K562 (cell line): ENCODE data around the gene KLHL29. TPM values are rescaled to one million over a fixed set of nuclear protein-coding genes. Genes with fewer than 3 reads are reported as not detected.

Experiments
- ATAC-seq: fragments of 200-7000 bp; cut with Tn5 transposase; 3 replicates; pipeline ENCODE4 v1.9.1; 2020; ENCODE audit warnings: moderate library complexity
- BruUV-seq: library from RNA; stranded (reverse); fragments of 400-500 nt; replicated peaks from 2 replicates; lab custom pipeline; 2021; lab: Mats Ljungman, UMichigan
- CTCF ChIA-PET: fragments of 300-600 bp; formaldehyde crosslinking; extraction: SDS; loops from one replicate; lab custom pipeline; 2021; ENCODE audit warnings: low intra/inter-chr PET ratio; lab: Yijun Ruan, JAX
- POLR2A ChIA-PET: fragments of 300-600, 350-650 bp; sonication (Branson Sonifier 250); formaldehyde crosslinking; extraction: SDS; loops from one replicate; lab custom pipeline; 2021; ENCODE audit warnings: antibody characterized with exemption, inconsistent platforms; lab: Yijun Ruan, JAX
- DNase-seq, 4 experiments: peaks; one replicate each; pipeline versions ENCODE4 v3.0.0 to v3.0.0-alpha.2; 2011 to 2018; ENCODE audit warnings: low spot score in 3 of 4, mixed read lengths in 3 of 4; ENCODE audit errors: extremely low read depth in 1 of 4
- FAIRE-seq: peaks from 2 replicates; lab custom pipeline; 2011; peaks lifted over from hg19 to GRCh38; lab: Jason Lieb, UNC
- H2AFZ ChIP-seq: 2 replicates; pipeline ENCODE4 v1.6.0; 2011; ENCODE audit warnings: low read depth, low read length, control low read depth, inconsistent platforms
- H3K27ac ChIP-seq: fragments of 200-600 bp; 3 replicates; pipeline ENCODE4 v1.8.0; 2011; ENCODE audit warnings: low read depth, mild to moderate bottlenecking, control low read depth, inconsistent platforms, low read length, moderate library complexity, mixed read lengths; ENCODE audit errors: extremely low read depth
- H3K27me3 ChIP-seq, 2 experiments: fragments of 300-600 bp in 1 of 2; 2 replicates in 1 of 2; 3 replicates in 1 of 2; pipeline versions ENCODE4 v1.6.0 to v1.8.0; 2011; ENCODE audit warnings: inconsistent platforms in 2 of 2, low read length in 2 of 2, mild to moderate bottlenecking in 1 of 2, mixed read lengths in 1 of 2, moderate library complexity in 1 of 2; ENCODE audit not compliant: control insufficient read depth in 2 of 2, insufficient read depth in 2 of 2
- H3K36me3 ChIP-seq: fragments of 300-600 bp; 3 replicates; pipeline ENCODE4 v1.8.0; 2011; ENCODE audit warnings: mild to moderate bottlenecking, low read length, inconsistent platforms; ENCODE audit not compliant: control insufficient read depth, insufficient read depth
- H3K4me1 ChIP-seq, 2 experiments: fragments of 200-600 bp in 1 of 2; replicated peaks in 1 of 2; 2 replicates in 1 of 2; 3 replicates in 1 of 2; pipeline versions ENCODE4 v1.5.1 to v1.8.0; 2011; ENCODE audit warnings: inconsistent platforms in 2 of 2, low read length in 2 of 2, mild to moderate bottlenecking in 1 of 2, mixed read lengths in 1 of 2, moderate library complexity in 1 of 2; ENCODE audit not compliant: control insufficient read depth in 2 of 2, insufficient read depth in 2 of 2
- H3K4me2 ChIP-seq: 2 replicates; pipeline ENCODE4 v1.6.1; 2011; ENCODE audit warnings: low read length, control low read depth, inconsistent platforms, mixed read lengths; ENCODE audit not compliant: insufficient read depth
- H3K4me3 ChIP-seq: fragments of 200-600 bp; sonication (generic), shearing (Covaris generic); 2 replicates; pipeline ENCODE4 v1.5.1; 2016; ENCODE audit warnings: control low read depth, inconsistent platforms
- H3K79me2 ChIP-seq: fragments of 200-600 bp; 3 replicates; pipeline ENCODE4 v1.8.0; 2011; ENCODE audit warnings: low read length, inconsistent platforms; ENCODE audit not compliant: control insufficient read depth, insufficient read depth
- H3K9ac ChIP-seq, 2 experiments: 2 replicates each; pipeline versions ENCODE4 v1.6.0 to v1.6.1; 2011; ENCODE audit warnings: low read depth in 2 of 2, low read length in 2 of 2, control low read depth in 1 of 2, inconsistent platforms in 1 of 2, mild to moderate bottlenecking in 1 of 2, mixed read lengths in 1 of 2; ENCODE audit not compliant: insufficient read depth in 1 of 2
- H3K9me1 ChIP-seq: one replicate; pipeline ENCODE4 v1.6.0; 2011; ENCODE audit warnings: inconsistent platforms, mild to moderate bottlenecking, low read length, moderate library complexity; ENCODE audit not compliant: control insufficient read depth, insufficient read depth
- H3K9me3 ChIP-seq: replicated peaks from 2 replicates; pipeline ENCODE4 v1.5.1; 2011; ENCODE audit warnings: low read depth, low read length, inconsistent platforms; ENCODE audit not compliant: control insufficient read depth, insufficient read depth
- H4K20me1 ChIP-seq: replicated peaks from 2 replicates; pipeline ENCODE4 v1.6.1; 2011; ENCODE audit warnings: low read length, inconsistent platforms, mixed read lengths; ENCODE audit not compliant: control insufficient read depth, insufficient read depth
- CHD4 ChIP-seq: fragments of 200-600 bp; sonication (generic); IDR thresholded peaks from 3 replicates; pipeline ENCODE4 v1.6.1; 2012; ENCODE audit warnings: low read depth, mild to moderate bottlenecking, mixed read lengths, low read length, inconsistent platforms; ENCODE audit not compliant: insufficient read depth, insufficient replicate concordance, poor library complexity, severe bottlenecking
- DEAF1 ChIP-seq: fragments of 450-650 bp; formaldehyde crosslinking; IDR thresholded peaks from 2 replicates; pipeline ENCODE4 v1.4.0; 2020; ENCODE audit warnings: mild to moderate bottlenecking, moderate library complexity
- ELF1 ChIP-seq: fragments of 200-800 bp; sonication (Bioruptor generic); IDR thresholded peaks from 2 replicates; pipeline ENCODE4 v1.6.1; 2016; ENCODE audit warnings: missing genetic modification characterization, missing compliant biosample characterization
- FOXP4 ChIP-seq: sonication (generic); formaldehyde crosslinking; IDR thresholded peaks from 2 replicates; pipeline ENCODE4 v1.8.0; 2022; ENCODE audit warnings: mild to moderate bottlenecking, missing genetic modification reagents, borderline replicate concordance
- MECOM ChIP-seq: fragments of 250-450 bp; sonication (Bioruptor Pico); IDR thresholded peaks from 2 replicates; pipeline ENCODE4 v1.8.0; 2022; ENCODE audit warnings: inconsistent platforms
- NFIC ChIP-seq: fragments of 450-650 bp; IDR thresholded peaks from 2 replicates; pipeline ENCODE4 v1.6.1; 2017; ENCODE audit warnings: mild to moderate bottlenecking, inconsistent platforms
- POLR2A ChIP-seq: fragments of 450-650 bp; conservative IDR thresholded peaks from 2 replicates; pipeline ENCODE4 v1.6.1; 2016
- POLR2AphosphoS2 ChIP-seq: IDR thresholded peaks from 2 replicates; pipeline ENCODE4 v1.6.1; 2012; ENCODE audit warnings: low read length, improper control_type of control experiment
- XRCC4 ChIP-seq: IDR thresholded peaks from one replicate; pipeline ENCODE4 v1.6.1; 2011; ENCODE audit not compliant: insufficient read depth, insufficient read length; ENCODE audit errors: extremely low read depth
- ZBTB5 ChIP-seq: fragments of 450-650 bp; IDR thresholded peaks from 2 replicates; pipeline ENCODE4 v1.6.1; 2017; ENCODE audit warnings: antibody characterized with exemption
- ZKSCAN8 ChIP-seq: fragments of 200-800 bp; sonication (Bioruptor generic); IDR thresholded peaks from 2 replicates; pipeline ENCODE4 v1.6.1; 2016; ENCODE audit warnings: missing genetic modification characterization, missing compliant biosample characterization
- ZNF24 ChIP-seq: fragments of 450-650 bp; IDR thresholded peaks from 2 replicates; pipeline ENCODE4 v1.6.1; 2016
- ZNF444 ChIP-seq: fragments of 250-450 bp; sonication (Bioruptor Pico); IDR thresholded peaks from 2 replicates; pipeline ENCODE4 v1.4.0; 2020; ENCODE audit warnings: mild to moderate bottlenecking, moderate library complexity
- ZNF561 ChIP-seq: fragments of 450-650 bp; formaldehyde crosslinking; conservative IDR thresholded peaks from 2 replicates; pipeline ENCODE4 v1.4.0; 2020; ENCODE audit warnings: mild to moderate bottlenecking, moderate library complexity
- ZSCAN29 ChIP-seq: fragments of 450-650 bp; IDR thresholded peaks from 2 replicates; pipeline ENCODE4 v1.6.1; 2017
- WGBS: fragments of 100-300 bp; shearing (Covaris generic); methylation state at CpG from one replicate; pipeline ENCODE4 v1.1.6; 2016; ENCODE audit warnings: low coverage, mixed read lengths; ENCODE audit not compliant: insufficient coverage; ENCODE audit errors: missing lambda C conversion rate; 5-methylcytosine and 5-hydroxymethylcytosine counted together
- in situ Hi-C: fragments of 300-500 bp; cut with MboI; formaldehyde crosslinking; loops from 4 replicates; pipeline ENCODE4 v1.15.0; 2018; ENCODE audit warnings: inconsistent platforms, mixed read lengths
- intact Hi-C: fragments of 100-400 bp; cut with micrococcal nuclease; formaldehyde crosslinking; loops from 2 replicates; pipeline ENCODE4 v1.14.2; 2022
- polyA plus RNA-seq, 8 experiments: library from polyadenylated mRNA; depleted of rRNA in 4 of 8; stranded (reverse) in 5 of 8; unstranded in 3 of 8; fragments of >200 nt; fragmentation: Nextera tagmentation in 2 of 8; fragmentation: Illumina TruSeq in 1 of 8; extraction: Ambion mirVana in 2 of 8; extraction: Trizol in 1 of 8; gene quantifications; 2 replicates each; pipeline versions ENCODE4 v1.2.1 to v1.2.3, GENCODE V29; 2011 to 2014; ENCODE audit warnings: inconsistent platforms in 1 of 8, missing spikeins in 1 of 8
- total RNA-seq, 7 experiments: library from RNA; depleted of rRNA in 6 of 7; stranded (reverse); fragments of >200 nt in 6 of 7; fragmentation: Illumina TruSeq in 2 of 7; extraction: Trizol in 2 of 7; gene quantifications; 2 replicates each; pipeline versions ENCODE4 v1.2.1 to v1.2.3, GENCODE V29; 2011 to 2021; ENCODE audit warnings: low replicate concordance in 1 of 7
- TF ChIP-seq, protein P1 (sequence below), 3 experiments: IDR thresholded peaks in 2 of 3; conservative IDR thresholded peaks in 1 of 3; 2 replicates each; pipeline ENCODE4 v1.5.1; 2011 to 2012; ENCODE audit warnings: low read length in 3 of 3, mild to moderate bottlenecking in 3 of 3, control low read depth in 2 of 3, improper control_type of control experiment in 1 of 3, inconsistent platforms in 1 of 3, low read depth in 1 of 3, mixed read lengths in 1 of 3, moderate library complexity in 1 of 3; ENCODE audit not compliant: insufficient read depth in 2 of 3

Gene KLHL29
- total and polyA plus RNA-seq, 9 of the 15 experiments (the other 6 are each of a cell fraction or from before 2014, with no cell fraction given): 0.03 to 0.31 (median 0.08) TPM; not detected in 1

- 2% methylated on average over 18 of the region's 19 CpGs for WGBS
- no peaks in the 10 kb centered on the region for H3K36me3 ChIP-seq
- H4K20me1 ChIP-seq: peaks cover 3% of the 10 kb centered on the region; the same call in 1 of the 2 replicates
- no peak for ATAC-seq
- H3K27ac ChIP-seq: no peak overlapping the region
- DNase-seq: no peak
- POLR2A ChIA-PET: interaction anchor here (0.7 to 1.6 kb wide), 3 partner anchors 9 to 18 kb away, joined by 4 read pairs; no protein-coding TSS in a partner anchor
- no TSS peak for BruUV-seq
- H3K9ac ChIP-seq: no peak overlapping the region
- H3K4me2 ChIP-seq: no peak overlapping the region
- no peaks in the 10 kb centered on the region for H3K79me2 ChIP-seq
- H3K27me3 ChIP-seq: peaks cover 45 to 80% of the 10 kb centered on the region in 2 experiments
- H3K9me1 ChIP-seq: no peaks in the 10 kb centered on the region
- no peak overlapping the region for H2AFZ ChIP-seq
- no peaks in the 10 kb centered on the region for H3K9me3 ChIP-seq
- no peak for FAIRE-seq
- intact Hi-C loops: no loop called here
- CTCF ChIA-PET: no interaction called here
- peaks cover 0 to 6% of the 10 kb centered on the region in 2 experiments; a peak in 2 of 5 replicates for H3K4me1 ChIP-seq
- H3K4me3 ChIP-seq: no peak overlapping the region
- in situ Hi-C loops: no loop called here
- TF ChIP-seq ZNF444 (CRISPR knock-in tag) (no peak), CHD4 (no peak), ZKSCAN8 (CRISPR knock-in tag) (no peak), ZNF561 (no peak), ZBTB5 (no peak), MECOM (no peak), FOXP4 (CRISPR knock-in tag) (no peak), XRCC4 (no peak), ZNF24 (no peak), POLR2A (no peak), ELF1 (tag) (no peak), POLR2AphosphoS2 (no peak), ZSCAN29 (no peak), DEAF1 (CRISPR knock-in tag) (no peak), NFIC (no peak)
- TF ChIP-seq, protein P1, sequence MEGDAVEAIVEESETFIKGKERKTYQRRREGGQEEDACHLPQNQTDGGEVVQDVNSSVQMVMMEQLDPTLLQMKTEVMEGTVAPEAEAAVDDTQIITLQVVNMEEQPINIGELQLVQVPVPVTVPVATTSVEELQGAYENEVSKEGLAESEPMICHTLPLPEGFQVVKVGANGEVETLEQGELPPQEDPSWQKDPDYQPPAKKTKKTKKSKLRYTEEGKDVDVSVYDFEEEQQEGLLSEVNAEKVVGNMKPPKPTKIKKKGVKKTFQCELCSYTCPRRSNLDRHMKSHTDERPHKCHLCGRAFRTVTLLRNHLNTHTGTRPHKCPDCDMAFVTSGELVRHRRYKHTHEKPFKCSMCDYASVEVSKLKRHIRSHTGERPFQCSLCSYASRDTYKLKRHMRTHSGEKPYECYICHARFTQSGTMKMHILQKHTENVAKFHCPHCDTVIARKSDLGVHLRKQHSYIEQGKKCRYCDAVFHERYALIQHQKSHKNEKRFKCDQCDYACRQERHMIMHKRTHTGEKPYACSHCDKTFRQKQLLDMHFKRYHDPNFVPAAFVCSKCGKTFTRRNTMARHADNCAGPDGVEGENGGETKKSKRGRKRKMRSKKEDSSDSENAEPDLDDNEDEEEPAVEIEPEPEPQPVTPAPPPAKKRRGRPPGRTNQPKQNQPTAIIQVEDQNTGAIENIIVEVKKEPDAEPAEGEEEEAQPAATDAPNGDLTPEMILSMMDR (IDR thresholded peaks at IDR 0.05 in 2 of 3, conservative IDR thresholded peaks at IDR 0.05 in 1 of 3; ENCODE audit: insufficient read depth in 2 of 3, low read depth in 1 of 3, low read length in 3 of 3): no peak
Measured at GRCh38 chr2:23655934-23656596, 271.1 kb downstream of the KLHL29 start.
